Activated CD4-positive, alpha-beta memory T cell treated with anti-CD3 and anti-CD28 coated beads for 36 hours (primary cell): ENCODE results near the gene ERAL1. TPM values are rescaled to one million over a fixed set of nuclear protein-coding genes. Genes with fewer than 3 reads are reported as not detected.
"Not testable (repeated sequence)": the region's sequence is repeated elsewhere in the genome, so short reads cannot be mapped to it uniquely, and the experiment has no call there.

ENCODE experiments used
- CTCF ChIA-PET: fragments of 350-600 bp; sonication (Branson Sonifier 250); formaldehyde crosslinking; loops from one replicate; lab custom pipeline; 2021; ENCODE audit warnings: antibody characterized with exemption, inconsistent platforms; lab: Charles Lee
- POLR2A ChIA-PET: fragments of 350-600 bp; sonication (Branson Sonifier 250); formaldehyde crosslinking; loops from one replicate; lab custom pipeline; 2021; ENCODE audit warnings: antibody characterized with exemption; lab: Charles Lee
- DNase-seq: peaks from one replicate; pipeline ENCODE4 v3.0.0-alpha.2; 2020
- H3K27ac Mint-ChIP-seq: one replicate; pipeline ENCODE4 v1.8.0; 2021; ENCODE audit warnings: mixed read lengths
- H3K27me3 Mint-ChIP-seq: one replicate; pipeline ENCODE4 v1.8.0; 2021; ENCODE audit warnings: mixed read lengths
- H3K36me3 Mint-ChIP-seq: one replicate; pipeline ENCODE4 v1.8.0; 2021; ENCODE audit warnings: mixed read lengths
- H3K4me1 Mint-ChIP-seq: one replicate; pipeline ENCODE4 v1.8.0; 2021; ENCODE audit warnings: low read depth, mixed read lengths
- H3K4me3 Mint-ChIP-seq: one replicate; pipeline ENCODE4 v1.8.0; 2021; ENCODE audit warnings: mild to moderate bottlenecking, mixed read lengths
- H3K9me3 Mint-ChIP-seq: one replicate; pipeline ENCODE4 v1.8.0; 2021; ENCODE audit warnings: mixed read lengths
- intact Hi-C: fragments of 100-400 bp; cut with micrococcal nuclease; formaldehyde crosslinking; loops from one replicate; pipeline ENCODE4 v1.15.1; 2023
- total RNA-seq, 2 experiments: library from RNA; stranded (reverse); gene quantifications; one replicate each; pipeline ENCODE4 v1.2.3, GENCODE V29; 2021

The ERAL1 gene
- total RNA-seq, 2 experiments from 2014 or later: 43.0 to 48.5 TPM

DNA sequence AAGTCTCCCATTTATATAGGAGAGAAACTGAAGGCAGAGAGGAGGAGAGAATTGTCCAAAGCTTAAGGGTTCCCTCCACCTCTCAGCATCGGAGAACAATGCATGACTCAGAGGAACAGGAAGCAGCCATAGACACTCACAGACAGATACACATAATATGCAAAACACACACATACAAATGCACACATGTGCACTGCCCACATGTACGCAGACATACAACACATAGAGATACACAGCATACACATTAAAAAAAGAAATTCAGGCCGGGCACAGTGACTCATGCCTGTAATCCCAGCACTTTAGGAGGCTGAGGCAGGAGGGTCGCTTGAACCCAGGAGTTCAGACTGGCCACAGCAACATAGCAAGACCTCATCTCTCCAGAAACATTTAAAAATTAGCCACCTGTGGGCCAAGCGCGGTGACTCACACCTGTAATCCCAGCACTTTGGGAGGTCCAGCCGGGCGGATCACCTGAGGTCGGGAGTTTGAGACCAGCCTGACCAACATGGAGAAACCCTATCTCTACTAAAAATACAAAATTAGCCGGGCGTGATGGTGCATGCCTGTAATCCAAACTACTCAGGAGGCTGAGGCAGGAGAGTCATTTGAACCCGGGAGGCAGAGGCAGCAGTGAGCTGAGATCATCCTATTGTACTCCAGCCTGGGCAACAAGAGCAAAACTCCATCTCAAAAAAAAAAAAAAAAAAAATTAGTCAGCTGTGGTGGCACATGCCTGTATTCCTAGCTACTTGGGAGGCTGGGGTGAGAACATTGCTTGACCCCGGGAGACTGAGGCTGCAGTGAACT is 11.3 kb downstream of the ERAL1 start:
- Mint-ChIP-seq H3K4me3 (no peak overlapping the region), H3K4me1 (peaks cover 6% of the 10 kb centered on the region), H3K27me3 (no peaks in the 10 kb centered on the region), H3K36me3 (no peaks in the 10 kb centered on the region), H3K9me3 (no peaks in the 10 kb centered on the region), H3K27ac (no peak overlapping the region)
- intact Hi-C loops: no loop called here
- CTCF ChIA-PET: interaction anchor here (1.1 kb wide), 1 partner anchor 50 kb away, joined by 3 read pairs; no protein-coding TSS in a partner anchor
- POLR2A ChIA-PET: no interaction called here
- DNase-seq: no peak

DNA sequence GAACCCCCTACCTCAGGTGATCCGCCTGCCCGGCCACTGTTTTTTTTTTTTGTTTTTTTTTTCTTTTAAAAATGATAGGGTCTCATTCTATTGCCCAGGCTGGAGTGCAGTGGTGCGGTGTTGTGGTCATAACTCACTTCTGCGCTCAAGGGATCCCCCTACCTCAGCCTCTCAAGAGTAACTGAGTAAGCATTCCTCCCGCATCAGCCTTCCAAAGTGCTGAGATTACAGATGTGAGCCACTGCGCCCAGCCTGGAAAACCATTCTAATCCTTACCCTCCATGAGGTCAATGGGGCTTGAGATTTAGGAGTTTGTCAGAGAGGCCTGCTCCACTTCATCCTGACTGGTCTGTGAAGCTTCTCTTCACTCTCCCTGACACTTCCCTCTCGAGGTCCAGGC is 12.5 kb downstream of the ERAL1 start:
- ChIA-PET CTCF (no interaction called here), POLR2A (no interaction called here)
- Mint-ChIP-seq H3K27ac (no peak overlapping the region), H3K36me3 (no peaks in the 10 kb centered on the region), H3K27me3 (no peaks in the 10 kb centered on the region), H3K4me1 (peaks cover 11% of the 10 kb centered on the region), H3K4me3 (no peak overlapping the region), H3K9me3 (no peaks in the 10 kb centered on the region)
- intact Hi-C loops: no loop called here
- no peak for DNase-seq

DNA sequence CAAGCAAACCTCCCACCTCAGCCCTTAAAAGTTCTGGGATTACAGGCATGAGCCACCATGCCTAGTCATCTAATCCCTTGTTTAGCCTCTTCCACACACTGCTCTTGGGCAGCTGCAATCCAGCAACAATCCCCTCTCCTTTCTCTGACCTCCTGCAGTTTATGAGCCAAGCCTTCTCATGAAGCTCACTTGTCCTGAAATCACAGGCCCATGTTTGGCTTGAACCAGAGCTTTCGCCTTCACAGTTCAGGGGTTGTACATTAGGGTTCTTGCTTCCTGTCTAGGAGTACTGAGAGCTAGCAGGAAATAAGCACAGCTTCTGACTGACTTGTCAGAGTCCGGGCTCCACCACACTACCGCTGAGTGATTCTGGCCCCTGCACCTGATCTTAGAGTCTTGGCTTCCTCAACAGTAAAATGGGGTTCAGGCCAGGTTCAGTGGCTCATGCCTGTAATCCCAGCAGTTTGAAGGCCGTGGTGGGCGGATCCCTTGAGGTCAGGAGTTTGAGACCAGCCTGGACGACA is 16.3 kb downstream of the ERAL1 start:
- CTCF ChIA-PET: interaction anchor here (0.9 to 2.3 kb wide), 5 partner anchors 22 to 144 kb away, joined by 3 to 13 read pairs (median 5); partner anchors contain the start of gene DHRS13
- Mint-ChIP-seq H3K27ac (peak overlapping the region; percentile 80), H3K9me3 (no peaks in the 10 kb centered on the region), H3K36me3 (no peaks in the 10 kb centered on the region), H3K27me3 (no peaks in the 10 kb centered on the region), H3K4me1 (peaks cover 19% of the 10 kb centered on the region), H3K4me3 (no peak overlapping the region)
- intact Hi-C loops: loop anchor here (2.0 kb wide), 1 partner anchor 16 kb away; the partner anchor contains the start of gene ERAL1
- DNase-seq: peak; percentile 79
- POLR2A ChIA-PET: interaction anchor here (0.6 to 0.9 kb wide), 3 partner anchors 13 to 29 kb away, joined by 3 to 4 read pairs (median 3); no protein-coding TSS in a partner anchor

DNA sequence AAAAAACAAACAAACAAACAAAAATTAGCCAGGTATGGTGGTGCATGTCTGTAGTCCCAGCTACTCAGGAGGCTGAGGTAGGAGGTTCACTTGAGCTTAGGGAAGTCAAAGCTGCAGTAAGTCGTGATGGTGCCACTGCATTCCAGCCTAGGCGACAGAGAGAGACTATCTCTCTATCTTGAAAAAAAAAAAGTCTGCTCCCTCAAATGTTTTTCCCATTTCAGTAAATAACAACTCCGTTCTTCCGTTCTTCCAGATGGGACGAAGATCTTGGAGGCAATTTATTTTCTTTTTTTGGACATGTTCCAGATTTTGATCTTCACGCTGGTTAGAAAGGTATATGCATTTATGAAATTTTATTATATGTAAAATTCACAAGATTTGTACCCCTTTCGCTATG is 19.0 kb downstream of the ERAL1 start:
- Mint-ChIP-seq H3K9me3 (no peaks in the 10 kb centered on the region), H3K27ac (no peak overlapping the region), H3K36me3 (peaks cover 11% of the 10 kb centered on the region), H3K4me1 (peaks cover 40% of the 10 kb centered on the region), H3K4me3 (no peak overlapping the region), H3K27me3 (no peaks in the 10 kb centered on the region)
- intact Hi-C loops: no loop called here
- ChIA-PET POLR2A (no interaction called here), CTCF (interaction anchor here (0.7 kb wide), 2 partner anchors 20 to 768 kb away, joined by 3 read pairs; no protein-coding TSS in a partner anchor)
- DNase-seq: no peak

DNA sequence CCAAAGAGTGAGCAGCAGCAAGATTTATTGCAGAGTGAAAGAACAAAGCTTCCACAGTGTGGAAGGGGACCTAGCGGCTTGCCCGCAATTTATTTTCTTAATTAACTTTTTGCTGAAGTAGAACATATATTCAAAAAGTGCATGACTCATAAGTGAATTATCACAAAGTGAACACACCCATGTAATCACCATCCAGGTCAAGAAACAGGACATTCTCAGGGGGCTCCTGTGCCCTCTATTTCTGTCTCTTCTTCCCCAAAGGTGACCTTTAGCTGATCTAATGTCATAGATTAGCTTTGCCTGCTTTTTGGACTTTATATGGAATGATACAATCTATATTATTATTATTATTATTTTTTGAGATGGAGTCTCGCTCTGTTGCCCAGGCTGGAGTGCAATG is 19.9 kb downstream of the ERAL1 start:
- POLR2A ChIA-PET: interaction anchor here (0.6 to 2.2 kb wide), 2 partner anchors 13 to 20 kb away, joined by 3 to 7 read pairs; partner anchors contain the start of gene ERAL1
- H3K27me3 Mint-ChIP-seq: no peaks in the 10 kb centered on the region
- no peak overlapping the region for H3K4me3 Mint-ChIP-seq
- DNase-seq: no peak
- CTCF ChIA-PET: interaction anchor here (0.7 to 2.1 kb wide), 2 partner anchors 111 to 767 kb away, joined by 3 to 8 read pairs; no protein-coding TSS in a partner anchor
- no peaks in the 10 kb centered on the region for H3K9me3 Mint-ChIP-seq
- peaks cover 15% of the 10 kb centered on the region for H3K36me3 Mint-ChIP-seq
- intact Hi-C loops: no loop called here
- peaks cover 40% of the 10 kb centered on the region for H3K4me1 Mint-ChIP-seq
- no peak overlapping the region for H3K27ac Mint-ChIP-seq

DNA sequence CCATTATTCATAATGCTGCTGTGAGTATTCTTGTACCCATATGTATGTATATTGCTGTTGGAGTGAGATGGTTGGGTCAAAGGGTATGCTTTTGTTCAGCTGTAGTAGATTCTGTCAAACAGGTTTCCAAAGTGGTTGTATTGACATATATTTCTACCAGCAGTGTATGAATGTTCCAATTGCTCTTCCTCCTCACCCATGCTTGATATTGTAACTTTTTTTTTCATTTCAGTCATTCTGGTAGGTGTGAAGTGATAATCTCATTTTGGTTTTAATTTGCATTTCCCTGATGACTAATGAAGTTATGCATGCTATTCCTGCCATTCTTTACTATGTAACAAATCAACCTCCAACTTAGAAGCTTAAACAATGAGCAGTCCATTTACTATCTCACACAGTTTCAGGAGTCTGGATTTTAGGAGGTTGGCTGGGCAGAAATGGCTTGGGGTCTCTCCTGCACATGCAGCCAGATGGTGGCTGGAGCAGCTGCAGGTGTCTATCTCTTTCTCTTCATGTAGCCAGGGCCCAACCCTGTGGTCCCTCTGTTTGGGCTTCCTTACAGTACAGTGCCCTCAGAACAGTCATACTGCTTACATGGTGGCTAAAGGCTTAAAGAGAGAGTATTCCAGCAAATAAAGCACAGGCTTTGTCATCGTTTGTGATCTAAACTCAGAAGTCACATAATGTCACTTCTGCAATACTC is 21.2 kb downstream of the ERAL1 start:
- CTCF ChIA-PET: interaction anchor here (0.8 to 2.1 kb wide), 4 partner anchors 19 to 113 kb away, joined by 3 to 8 read pairs (median 3); no protein-coding TSS in a partner anchor
- Mint-ChIP-seq H3K4me1 (peaks cover 38% of the 10 kb centered on the region), H3K4me3 (no peak overlapping the region), H3K27me3 (no peaks in the 10 kb centered on the region), H3K27ac (peak overlapping the region; percentile 71), H3K36me3 (peaks cover 23% of the 10 kb centered on the region), H3K9me3 (no peaks in the 10 kb centered on the region)
- peak; percentile 33 for DNase-seq
- POLR2A ChIA-PET: interaction anchor here (0.8 to 2.2 kb wide), 6 partner anchors 13 to 148 kb away, joined by 3 to 7 read pairs (median 4); partner anchors contain the start of genes ERAL1 and NEK8
- intact Hi-C loops: loop anchor here (1.0 kb wide), 2 partner anchors 17 to 28 kb away; no protein-coding TSS in a partner anchor

DNA sequence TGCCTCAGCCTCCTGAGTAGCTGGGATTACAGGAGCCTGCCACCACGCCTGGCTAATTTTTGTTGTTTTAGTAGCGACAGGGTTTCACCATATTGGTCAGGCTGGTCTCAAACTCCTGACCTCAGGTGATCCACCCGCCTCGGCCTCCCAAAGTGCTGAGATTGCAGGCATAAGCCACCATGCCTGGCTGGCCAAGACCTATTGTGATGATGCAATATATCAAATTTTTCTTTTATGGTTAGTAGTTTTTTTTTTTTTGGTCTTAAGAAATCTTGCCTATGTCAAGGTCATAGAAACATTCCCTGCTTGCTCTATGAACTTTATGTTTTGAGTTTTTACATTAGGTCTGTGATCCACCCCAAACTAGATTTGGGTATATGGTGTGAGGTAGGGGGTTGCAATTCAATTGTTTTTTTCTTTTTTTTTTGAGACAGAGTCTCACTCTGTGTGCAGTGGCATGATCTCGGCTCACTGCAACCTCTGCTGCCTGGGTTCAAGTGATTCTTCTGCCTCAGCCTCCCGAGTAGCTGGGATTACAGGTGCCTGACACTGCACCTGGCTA is 22.4 kb downstream of the ERAL1 start:
- H3K27me3 Mint-ChIP-seq, intact Hi-C loops, H3K9me3 Mint-ChIP-seq, CTCF ChIA-PET, DNase-seq, H3K27ac Mint-ChIP-seq, H3K4me3 Mint-ChIP-seq: not testable (repeated sequence)
- peaks cover 32% of the 10 kb centered on the region for H3K4me1 Mint-ChIP-seq
- peaks cover 31% of the 10 kb centered on the region for H3K36me3 Mint-ChIP-seq
- POLR2A ChIA-PET: interaction anchor here (1.9 kb wide), 1 partner anchor 16 kb away, joined by 4 read pairs; no protein-coding TSS in a partner anchor

DNA sequence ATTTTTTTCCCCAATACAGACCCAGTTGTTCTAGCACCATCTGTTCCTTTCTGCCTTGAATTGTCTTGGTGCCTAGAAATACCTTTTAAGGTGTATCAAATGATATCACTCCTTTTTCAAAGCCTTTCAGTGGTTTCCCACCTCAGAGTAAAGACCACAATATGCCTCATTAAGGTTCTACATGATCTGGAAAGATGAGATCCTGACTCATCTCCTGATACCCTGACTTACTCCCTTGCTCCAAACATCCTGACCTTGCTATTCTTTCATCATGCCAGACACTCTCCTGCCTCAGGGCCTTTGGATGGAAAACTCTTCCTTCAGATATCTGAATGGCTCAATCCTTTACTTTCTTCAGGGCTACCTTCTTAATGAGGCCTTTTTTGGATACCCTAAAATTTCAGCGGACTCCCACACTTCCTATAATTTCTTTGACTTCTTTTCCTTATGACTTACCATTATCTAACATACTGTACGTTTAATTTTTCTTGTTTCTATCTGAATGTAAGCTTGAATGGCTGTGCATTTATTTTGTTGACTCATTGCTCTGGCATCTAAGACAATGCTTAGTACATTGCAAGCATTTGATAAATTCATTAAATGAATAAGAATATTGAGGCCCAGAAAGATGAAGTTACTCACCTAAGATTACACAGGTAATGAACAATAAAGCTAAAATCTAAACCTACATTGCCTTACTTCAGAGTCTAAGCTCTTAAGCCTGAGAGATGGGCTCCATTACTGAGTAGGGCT is 23.5 kb downstream of the ERAL1 start:
- CTCF ChIA-PET: interaction anchor here (0.6 to 1.8 kb wide), 6 partner anchors 8 to 152 kb away, joined by 3 to 12 read pairs (median 4); no protein-coding TSS in a partner anchor
- Mint-ChIP-seq H3K27me3 (no peaks in the 10 kb centered on the region), H3K9me3 (no peaks in the 10 kb centered on the region), H3K27ac (peak overlapping the region; percentile 9), H3K4me1 (peaks cover 32% of the 10 kb centered on the region), H3K36me3 (peaks cover 38% of the 10 kb centered on the region), H3K4me3 (no peak overlapping the region)
- POLR2A ChIA-PET: interaction anchor here (0.6 to 1.9 kb wide), 3 partner anchors 15 to 151 kb away, joined by 3 to 4 read pairs (median 3); no protein-coding TSS in a partner anchor
- DNase-seq: no peak
- intact Hi-C loops: no loop called here

DNA sequence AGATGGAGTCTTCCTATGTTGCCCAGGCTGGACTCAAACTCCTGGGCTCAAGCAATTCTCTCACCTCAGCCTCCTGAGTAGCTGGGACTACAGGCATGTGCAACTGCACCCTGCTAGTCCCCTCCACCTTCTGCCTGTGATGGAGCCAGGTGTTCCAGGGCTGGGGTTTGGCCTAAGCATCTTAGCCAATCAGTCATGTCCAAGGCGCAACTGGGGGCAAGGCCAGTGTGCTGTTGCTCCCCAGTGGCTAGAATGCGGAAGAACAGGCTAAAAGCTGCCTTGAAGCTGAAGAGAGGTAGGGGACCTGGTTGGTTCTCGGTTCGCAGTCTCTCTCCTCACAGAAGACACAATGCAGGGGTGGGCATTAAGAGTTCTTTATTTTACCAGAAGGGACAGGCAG is 24.2 kb downstream of the ERAL1 start:
- POLR2A ChIA-PET: interaction anchor here (0.6 to 1.9 kb wide), 3 partner anchors 14 to 152 kb away, joined by 3 to 4 read pairs (median 3); no protein-coding TSS in a partner anchor
- Mint-ChIP-seq H3K27me3 (no peaks in the 10 kb centered on the region), H3K27ac (no peak overlapping the region), H3K4me3 (no peak overlapping the region), H3K9me3 (no peaks in the 10 kb centered on the region), H3K36me3 (peaks cover 38% of the 10 kb centered on the region), H3K4me1 (peaks cover 32% of the 10 kb centered on the region)
- CTCF ChIA-PET: interaction anchor here (0.6 to 1.8 kb wide), 6 partner anchors 8 to 152 kb away, joined by 3 to 12 read pairs (median 4); no protein-coding TSS in a partner anchor
- intact Hi-C loops: no loop called here
- DNase-seq: peak; percentile 39

DNA sequence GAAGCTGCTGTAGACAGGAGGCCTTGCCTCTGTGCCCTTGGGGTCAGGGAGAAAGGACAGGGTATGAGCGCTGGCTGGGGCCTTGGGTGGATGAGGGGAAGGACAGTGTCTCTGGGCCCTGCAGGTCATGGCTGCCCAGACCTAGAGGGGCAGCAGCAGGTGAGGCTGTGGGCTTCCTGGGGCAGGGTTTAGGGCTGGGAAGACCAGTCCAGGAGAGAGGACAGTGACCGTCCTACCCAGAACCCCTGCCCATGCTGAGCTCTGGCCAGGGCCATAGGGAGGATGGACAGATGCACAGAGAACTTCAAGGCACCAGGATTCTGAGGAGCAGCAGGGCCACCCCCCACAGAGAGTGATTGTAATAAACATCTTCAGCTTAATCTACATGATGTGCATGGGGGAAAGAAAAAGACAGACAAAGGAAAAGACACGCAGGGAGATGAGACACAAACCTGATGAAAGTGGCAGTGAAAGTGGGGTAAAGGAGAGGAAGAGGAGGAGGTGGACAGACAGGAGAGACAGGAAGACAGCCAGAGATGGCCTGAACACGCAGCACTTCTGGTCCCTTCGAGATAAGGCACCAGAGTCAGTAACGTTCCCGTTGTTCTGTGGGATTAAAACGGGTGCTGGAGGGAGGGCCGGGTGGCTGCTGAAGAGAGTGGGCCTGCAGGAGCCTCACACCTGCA is 25.2 kb downstream of the ERAL1 start:
- H3K9me3 Mint-ChIP-seq: no peaks in the 10 kb centered on the region
- intact Hi-C loops: no loop called here
- peaks cover 39% of the 10 kb centered on the region for H3K36me3 Mint-ChIP-seq
- H3K27me3 Mint-ChIP-seq: no peaks in the 10 kb centered on the region
- no peak overlapping the region for H3K27ac Mint-ChIP-seq
- CTCF ChIA-PET: interaction anchor here (1.8 kb wide), 2 partner anchors 31 to 116 kb away, joined by 4 to 12 read pairs; no protein-coding TSS in a partner anchor
- H3K4me3 Mint-ChIP-seq: no peak overlapping the region
- DNase-seq: no peak
- peaks cover 29% of the 10 kb centered on the region for H3K4me1 Mint-ChIP-seq
- POLR2A ChIA-PET: no interaction called here
